Epithelial cell of prostate (primary cell): ENCODE data around the gene ERC2.
"Not testable (repeated sequence)": the region's sequence is repeated elsewhere in the genome, so short reads cannot be mapped to it uniquely, and the experiment has no call there.

Experiments
- DNase-seq: peaks from one replicate; pipeline ENCODE4 v3.0.0-alpha.2; 2011; ENCODE audit warnings: low read depth, low spot score
- H3K27ac ChIP-seq: fragments of 450-650 bp; 2 replicates; pipeline ENCODE4 v1.5.1; 2017; ENCODE audit warnings: mild to moderate bottlenecking

The ERC2 gene

DNA sequence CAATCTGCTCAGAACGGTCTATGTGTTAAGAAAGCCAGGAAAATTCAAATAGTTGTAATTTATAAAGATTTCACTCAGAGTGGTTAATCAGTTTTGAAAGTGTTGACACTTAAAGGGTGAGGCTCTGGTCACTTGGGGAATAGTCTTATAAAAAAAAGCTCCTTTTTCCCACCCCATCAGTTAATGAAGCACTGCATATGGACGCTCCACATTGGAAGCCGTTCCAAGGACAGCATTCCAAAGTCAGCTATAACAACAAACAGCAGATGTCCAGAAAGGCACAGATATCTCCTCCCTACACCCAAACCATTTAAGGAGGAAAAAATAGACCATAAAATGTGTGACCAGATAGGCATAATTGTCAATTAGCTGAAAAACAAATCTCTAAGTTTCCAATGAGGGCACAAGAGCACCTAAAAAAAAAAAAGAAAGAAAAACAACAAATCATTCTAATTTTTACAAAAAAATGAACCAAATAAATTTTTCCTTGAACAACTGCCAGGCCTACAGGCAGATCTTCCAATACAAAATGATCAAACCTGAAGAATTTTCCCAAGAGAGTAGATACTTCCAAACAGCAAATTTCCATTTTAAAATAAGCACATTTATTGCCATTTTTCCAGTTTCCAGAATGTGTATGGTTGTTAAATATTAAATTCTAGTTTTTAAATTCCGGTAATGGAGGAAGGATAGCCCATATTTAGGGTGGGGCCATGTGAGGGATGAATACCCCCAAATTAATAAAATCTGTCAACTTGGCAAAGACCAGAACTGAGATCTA is 198.3 kb downstream of the ERC2 start:
- DNase-seq = no peak
- H3K27ac ChIP-seq = no peak overlapping the region

DNA sequence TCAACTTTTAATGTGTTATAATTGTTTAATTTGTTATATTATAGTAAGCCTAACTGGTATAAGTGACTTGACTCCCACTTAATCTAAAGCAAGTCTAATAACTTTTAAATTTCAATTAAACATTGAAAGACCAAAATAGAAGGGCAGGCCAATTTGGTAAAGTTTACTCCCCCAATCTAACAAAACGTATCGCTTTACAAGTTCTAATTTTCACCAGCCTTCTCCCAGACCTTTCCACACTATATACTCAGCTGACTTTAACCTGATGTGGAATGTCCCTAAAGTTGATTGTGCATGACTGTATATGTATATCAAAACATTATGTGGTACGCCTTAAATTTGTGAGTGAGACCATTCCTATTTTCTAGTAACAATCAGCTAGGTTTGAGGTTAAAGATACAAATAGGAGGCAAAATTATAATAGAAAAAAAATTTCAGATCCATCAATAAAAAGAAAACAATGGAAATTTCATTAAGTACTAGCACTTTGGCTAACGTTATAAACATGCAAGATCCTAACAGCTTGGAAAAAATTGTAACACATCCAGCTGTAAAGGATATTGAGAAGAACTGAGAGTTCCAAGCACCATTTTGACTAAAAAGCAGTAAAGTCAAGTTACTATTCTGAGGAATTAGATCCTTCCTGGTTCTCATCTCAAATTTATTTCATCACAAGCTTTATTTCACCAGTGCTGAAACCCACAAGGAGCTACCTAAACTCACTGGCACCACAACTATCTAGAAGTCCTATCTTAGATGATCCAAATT is 199.5 kb downstream of the ERC2 start:
- no peak for DNase-seq
- no peak overlapping the region for H3K27ac ChIP-seq

DNA sequence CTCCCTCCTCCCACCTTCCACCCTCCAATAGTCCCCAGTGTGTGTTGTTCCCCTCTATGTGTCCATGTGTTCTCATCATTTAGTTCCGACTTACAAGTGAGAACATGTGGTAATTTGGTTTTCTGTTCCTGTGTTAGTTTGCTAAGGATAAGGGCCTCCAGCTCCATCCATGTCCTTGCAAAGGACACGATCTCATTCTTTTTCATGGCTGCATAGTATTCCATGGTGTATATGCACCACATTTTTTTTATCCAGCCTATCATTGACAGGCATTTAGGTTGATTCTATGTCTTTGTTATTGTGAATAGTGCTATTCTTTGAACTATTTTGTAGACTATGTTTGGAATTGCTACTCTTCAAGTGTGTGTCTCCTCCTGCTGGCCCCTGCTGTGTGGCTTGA is 206.4 kb downstream of the ERC2 start:
- not testable (repeated sequence) for DNase-seq, H3K27ac ChIP-seq

DNA sequence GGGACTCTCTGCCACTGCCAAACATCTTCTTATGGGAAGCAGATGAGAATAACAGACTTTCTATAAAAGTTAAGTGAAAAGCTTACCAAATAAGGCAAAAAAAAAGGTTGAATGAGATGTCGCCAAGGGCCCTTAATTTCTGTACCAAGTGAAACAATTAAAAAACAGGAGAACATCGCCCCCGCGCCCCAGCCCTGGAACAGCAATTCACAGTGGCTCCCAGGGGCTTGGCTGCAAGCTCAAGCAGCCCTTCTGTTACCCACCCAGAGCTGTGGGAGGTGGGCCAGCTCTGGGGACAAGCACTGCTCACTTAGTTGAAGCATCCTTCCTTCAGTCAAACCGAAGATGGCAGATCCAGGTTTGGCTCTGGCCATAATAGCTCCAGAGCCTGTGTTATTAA is 208.0 kb downstream of the ERC2 start:
- no peak overlapping the region for H3K27ac ChIP-seq
- DNase-seq = no peak

DNA sequence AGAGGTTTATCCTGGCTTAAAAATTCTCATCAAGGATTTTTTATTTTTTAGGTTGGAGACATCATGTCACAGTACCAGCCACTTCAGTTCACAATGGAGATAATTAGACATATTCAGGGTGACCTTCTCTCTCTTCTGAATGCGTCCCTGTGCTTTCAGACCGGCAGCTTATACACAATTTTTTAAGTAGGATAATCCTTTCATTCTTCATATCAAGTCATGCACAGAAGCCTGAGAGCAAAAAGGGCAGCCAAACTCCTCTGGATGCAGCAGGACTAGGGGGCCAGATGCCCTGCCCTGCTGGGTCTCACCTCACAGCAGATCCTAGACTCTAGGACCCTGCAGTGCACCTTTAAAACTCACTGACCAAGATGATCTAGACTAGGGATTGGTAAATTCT is 210.4 kb downstream of the ERC2 start:
- DNase-seq = no peak
- no peak overlapping the region for H3K27ac ChIP-seq

DNA sequence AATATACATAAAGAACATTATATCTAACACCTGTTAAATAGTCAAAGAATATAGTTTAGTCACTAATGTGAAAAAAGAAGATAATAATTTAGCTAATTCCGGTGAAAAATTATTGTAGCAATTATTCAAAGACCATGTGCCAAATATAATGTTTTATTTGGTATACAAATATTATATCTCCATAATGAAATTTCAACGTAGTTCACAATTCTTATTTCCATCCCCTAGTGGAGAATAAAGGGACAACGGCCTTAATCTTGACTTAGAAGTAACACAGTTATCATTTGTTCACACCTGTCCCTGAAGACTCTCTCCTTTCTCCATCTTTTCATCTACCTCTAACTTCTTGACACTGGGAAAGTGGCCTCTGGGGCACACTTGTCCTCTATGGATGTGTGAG is 213.4 kb downstream of the ERC2 start:
- H3K27ac ChIP-seq = no peak overlapping the region
- DNase-seq = no peak

DNA sequence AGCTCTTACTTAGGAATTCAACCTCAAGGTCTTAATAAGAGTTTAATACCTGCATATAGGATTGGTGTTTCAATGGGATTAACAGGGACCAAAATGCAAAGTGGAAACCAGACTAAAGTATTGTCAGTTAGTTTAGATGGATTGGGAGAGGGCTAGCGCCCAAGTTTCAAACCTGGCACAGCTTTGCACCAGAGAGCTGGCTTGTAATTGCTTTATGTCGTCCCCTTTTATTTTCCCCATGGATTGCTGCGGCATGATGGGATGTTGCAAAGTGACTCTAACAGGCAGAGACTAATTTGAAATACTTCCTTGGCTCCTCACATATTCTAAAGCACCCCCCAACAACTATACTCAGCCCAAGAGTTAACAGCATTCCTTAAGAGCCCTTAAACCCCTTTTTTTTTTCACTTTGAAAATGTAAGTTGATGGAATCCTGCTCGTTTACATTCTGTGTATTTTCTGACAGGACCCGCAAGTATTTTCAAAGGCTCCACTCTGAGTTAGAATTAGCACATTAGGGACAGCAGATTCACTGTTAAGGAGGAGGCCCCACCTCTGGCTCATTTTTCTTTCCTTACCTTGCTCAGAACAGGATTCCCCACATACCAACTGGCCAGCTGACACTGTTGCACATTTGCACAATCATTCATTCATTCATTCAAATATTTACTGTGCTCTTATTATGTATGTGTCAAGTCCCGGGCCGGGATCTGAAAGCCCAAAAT is 214.2 kb downstream of the ERC2 start:
- H3K27ac ChIP-seq = no peak overlapping the region
- no peak for DNase-seq

DNA sequence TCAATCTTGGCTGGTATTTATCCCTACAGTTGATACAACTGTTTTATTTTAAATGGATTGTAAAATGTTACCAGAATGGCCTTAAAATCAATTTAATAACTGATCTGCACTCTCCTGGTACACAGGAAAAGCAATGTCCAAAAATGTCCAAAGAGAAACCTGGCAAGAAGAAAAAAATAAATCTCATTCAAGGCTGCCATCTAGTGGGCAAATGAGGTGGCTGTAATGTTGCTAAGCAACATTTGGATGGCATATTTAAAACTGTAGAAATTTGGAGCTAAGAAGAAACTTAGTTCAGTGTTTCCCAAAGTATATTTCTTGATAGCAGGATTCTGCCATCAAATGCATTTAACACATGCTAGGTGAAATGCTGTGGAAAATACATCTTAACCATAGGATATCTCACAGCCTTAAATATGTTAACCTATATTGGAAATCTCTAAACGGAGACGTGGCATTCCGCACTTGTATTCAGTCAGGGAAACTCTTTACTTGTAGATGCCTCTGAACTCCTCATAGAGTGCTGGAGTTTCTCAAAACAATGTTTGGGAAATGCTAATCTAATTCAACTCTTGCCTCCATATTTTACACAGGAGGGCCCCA is 216.8 kb downstream of the ERC2 start:
- DNase-seq = no peak
- H3K27ac ChIP-seq = no peak overlapping the region

DNA sequence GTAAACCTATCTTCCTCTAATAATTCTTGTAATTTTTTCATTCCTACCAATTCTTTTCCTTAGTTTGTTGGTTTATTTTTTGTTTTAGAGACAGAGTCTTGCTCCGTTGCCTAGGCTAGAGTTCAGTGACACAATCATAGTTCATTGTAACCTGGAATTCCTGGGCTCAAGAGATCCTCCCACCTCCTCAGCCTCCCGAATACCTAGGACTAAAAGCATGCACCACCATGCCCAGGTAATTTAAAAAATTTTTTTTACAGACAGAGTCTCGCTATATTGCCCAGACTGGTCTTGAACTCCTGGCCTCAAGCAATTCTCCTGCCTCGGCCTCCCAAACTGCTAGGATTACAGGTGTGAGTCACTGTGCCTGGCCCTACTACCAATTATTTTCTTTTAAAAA is 220.2 kb downstream of the ERC2 start:
- no peak overlapping the region for H3K27ac ChIP-seq
- DNase-seq = no peak

DNA sequence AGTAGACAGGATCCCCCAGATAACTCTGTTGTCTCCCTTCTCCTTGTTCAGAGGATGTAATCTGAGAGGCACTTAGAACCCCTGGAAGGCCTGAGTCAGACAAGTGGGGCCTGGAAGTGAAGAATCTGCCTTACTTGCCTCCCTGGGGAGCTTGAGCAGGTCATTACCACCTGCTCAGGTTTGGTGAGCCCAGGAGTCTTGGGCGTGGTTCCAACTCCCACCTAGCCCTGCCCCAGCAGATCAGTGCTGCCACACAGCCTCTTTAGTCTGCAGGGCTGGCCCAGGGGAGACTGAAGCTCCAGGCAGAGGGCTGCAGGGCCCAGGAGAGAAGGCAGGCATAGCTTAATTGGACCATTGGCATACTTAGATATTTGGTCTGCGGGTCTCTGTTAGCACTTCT is 230.0 kb downstream of the ERC2 start:
- no peak overlapping the region for H3K27ac ChIP-seq
- no peak for DNase-seq

DNA sequence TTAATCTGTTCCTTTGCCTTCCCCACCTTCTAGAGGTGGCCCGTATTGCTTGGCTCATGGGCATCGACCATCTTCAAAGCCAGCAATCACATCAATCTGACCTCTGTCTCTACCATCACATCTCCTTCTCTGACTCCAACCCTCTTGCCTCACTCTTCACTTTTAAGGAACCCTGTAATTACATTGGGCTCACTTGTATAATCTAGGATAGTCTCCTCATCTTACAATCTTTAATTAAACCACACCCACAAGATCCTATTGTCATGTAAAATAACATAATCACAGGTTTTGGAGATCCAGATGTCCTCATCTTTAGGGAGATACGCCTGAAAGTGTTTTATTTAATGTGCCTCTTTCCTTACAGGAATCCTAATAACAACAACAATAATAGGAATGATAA is 234.5 kb downstream of the ERC2 start:
- no peak for DNase-seq
- H3K27ac ChIP-seq = no peak overlapping the region

DNA sequence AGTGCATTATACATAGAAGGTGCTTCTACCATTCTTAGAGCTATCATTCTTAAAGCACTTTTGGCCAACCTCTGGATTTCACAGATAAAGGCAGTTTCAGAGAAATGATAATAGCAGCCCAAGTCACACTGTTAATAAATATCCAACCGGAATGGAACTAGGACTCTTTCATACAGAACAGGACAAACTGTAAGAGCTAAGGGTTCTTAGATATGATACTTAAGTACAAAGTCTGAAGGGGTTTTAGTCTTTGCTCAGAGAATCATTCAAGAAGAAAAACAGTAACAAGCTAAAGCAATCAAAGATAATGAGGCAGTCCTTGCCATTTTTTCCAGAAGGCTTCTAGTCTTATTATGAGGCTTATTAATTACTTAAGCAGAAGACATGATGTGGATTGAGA is 239.0 kb downstream of the ERC2 start:
- no peak for DNase-seq
- no peak overlapping the region for H3K27ac ChIP-seq

DNA sequence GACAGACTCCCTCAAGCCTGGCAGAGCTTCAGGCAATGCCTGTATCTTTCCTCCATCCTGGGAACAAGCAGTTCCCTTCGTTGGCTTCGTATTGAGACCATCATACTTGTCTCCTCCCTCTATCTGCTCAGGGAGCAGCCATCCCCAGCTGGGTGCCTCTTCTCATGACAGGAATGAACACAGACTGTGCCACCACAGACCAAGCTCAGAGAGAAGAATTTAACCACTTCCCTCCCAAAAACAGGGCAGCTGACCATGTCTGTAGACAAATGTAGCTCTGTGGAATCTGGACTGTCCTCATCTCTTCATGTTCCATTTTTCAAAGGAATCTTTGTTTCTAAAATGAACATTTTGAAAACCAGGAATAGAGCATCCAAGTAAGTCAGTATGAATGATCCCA is 245.4 kb downstream of the ERC2 start:
- DNase-seq = no peak
- H3K27ac ChIP-seq = no peak overlapping the region

DNA sequence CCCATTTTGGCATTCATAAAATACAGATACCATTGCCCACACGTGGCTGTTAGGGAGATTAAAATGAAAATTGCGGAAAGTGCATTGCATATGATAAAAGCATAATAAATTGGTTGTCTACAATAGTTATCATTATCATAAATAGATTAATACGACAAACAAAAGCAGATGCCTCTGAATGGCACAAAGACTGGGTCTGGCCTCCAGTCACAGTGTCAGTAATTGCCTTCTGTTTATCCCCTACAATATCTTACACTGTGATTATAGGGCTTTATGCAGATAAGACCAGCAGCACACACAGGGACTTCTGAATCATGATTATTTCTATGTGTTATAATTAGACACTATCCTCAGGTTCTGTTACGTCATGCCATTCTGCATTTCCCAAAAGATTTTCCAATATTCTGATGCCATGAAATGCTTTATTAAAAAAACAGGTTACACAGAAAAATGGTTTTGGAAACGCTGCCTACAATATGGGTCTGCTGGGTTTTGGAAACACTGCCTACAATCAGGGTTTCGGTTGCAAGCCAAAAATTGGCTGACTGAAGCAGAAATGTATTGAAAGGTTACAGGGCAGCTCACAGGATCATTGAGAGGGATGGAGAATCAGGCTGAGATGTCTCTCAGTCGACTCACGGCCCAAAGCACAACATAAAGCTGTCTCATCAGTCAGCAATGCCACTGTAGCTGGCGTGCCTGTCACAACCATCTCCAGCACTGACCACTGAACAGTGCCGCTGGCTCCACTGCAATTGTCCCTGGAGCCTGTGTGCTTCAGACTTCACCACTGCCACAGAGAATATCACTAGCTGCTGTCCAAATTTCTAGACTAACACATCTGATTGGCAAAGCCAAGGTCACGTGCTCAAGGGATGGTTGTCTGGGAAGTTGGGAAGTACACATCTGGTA is 248.1 kb downstream of the ERC2 start:
- no peak for DNase-seq
- no peak overlapping the region for H3K27ac ChIP-seq

DNA sequence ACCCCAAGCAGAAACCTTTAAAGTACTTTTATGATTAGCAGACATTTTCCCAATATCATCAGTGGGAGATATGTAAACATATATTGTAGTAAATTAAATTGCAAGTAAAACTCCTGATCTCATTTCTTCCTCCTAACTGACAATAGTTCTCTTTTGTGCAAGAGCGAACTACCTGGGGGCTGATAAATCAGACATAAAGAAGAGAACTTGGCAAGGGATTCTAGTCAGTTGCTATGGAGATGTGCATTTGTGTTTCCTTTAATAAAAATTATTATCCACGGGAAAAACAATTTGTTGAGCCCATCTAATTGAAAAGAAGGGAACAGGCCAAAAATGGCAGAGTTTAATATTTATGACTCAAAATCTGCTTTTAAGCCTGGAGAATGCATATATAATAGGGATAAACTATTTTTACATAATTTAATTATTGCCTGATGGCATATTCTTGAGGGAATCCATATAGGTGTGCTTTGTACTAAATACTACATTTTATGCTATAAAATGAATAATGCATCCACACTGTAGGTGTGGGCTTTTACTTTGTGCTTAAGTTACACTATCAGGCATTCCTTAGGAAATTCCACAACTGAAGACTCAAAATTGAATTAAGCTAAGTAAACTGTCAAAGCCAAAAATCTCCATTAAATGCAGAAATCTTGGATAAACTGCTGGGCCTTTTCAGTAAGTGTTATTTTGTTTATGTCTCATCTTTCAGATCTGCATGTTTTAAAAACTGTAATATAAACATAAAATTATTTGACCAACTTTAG is 258.1 kb downstream of the ERC2 start:
- no peak overlapping the region for H3K27ac ChIP-seq
- no peak for DNase-seq

DNA sequence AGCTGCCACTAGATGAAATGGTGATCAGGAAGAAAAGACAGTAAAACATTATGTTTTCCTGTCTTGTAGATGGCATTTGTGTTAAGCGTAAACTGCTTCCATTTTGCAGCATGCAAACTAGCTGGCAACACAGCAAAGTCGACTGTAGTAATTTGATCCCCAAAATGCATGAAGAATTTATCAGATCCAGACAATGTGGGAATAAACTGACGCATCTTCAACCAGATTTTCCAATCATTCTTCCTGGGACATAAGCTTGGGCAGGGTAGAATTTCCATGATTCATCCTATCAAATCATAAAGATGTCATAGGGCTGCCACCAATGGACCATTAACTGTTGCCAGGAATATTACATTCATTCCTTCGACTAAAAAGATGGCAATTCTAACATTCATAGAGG is 260.3 kb downstream of the ERC2 start:
- DNase-seq = no peak

DNA sequence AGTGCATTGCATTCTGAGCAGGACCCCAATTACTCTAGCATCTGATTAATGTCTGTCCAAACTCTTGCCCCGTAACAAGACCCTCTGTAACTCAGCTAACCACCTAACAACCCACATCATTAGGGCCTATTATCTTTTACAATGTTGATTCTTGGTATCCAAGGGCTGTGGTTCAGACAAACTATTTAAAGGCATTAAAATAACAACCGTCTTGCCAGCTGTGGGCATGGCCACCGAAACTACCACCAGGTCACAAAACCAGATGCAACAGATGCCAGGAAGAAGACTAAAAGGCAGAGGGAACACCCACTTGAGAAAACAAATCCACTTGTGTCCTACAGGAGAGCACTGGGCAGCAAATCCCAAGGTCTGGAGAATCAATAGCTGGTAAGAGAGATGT is 262.9 kb downstream of the ERC2 start:
- no peak overlapping the region for H3K27ac ChIP-seq
- DNase-seq = no peak

More for the DNA sequence above, 260.3 kb downstream of the ERC2 start:
- H3K27ac ChIP-seq = no peak overlapping the region

DNA sequence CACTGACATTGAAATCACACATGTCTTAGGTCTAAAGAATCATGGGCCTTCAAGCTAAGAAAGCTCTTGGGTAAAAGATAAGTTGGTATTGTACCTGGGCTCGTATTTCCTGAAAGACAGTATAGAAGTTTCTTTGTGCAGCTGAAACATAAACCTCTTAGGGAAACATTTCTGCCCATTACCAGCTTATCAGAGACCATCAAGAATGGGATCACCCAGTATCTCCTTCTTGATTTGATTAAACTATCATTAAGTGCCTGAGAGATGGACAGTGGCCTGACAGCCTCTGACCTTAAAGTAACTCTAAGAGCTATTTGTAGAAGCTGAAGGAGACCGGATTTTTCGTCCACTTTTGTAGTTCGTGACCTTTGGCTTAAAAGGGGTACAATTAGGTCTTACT is 265.3 kb downstream of the ERC2 start:
- no peak overlapping the region for H3K27ac ChIP-seq
- no peak for DNase-seq

DNA sequence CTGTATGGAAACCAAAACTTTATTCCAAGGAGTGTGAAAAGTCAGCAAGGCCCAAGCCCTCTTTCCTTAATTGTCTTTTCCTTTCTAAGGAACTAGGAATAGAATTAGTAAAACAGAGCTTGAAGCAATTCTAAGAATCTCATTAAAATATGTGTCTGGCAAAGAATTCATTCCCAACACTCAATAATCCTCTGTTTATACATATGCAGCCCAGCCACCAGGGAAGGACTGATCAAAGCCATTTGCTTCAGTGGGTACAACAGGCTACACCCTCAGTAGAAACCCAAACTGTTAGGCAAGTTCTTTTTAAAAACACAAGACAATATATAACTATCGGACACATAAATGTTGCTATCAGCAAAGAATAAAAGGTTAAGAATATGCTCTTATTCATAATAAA is 266.9 kb downstream of the ERC2 start:
- no peak overlapping the region for H3K27ac ChIP-seq

More for the DNA sequence above, 266.9 kb downstream of the ERC2 start:
- no peak for DNase-seq
